Stimulated activated CD8-positive, alpha-beta memory T cell treated with anti-CD3 and anti-CD28 coated beads, Interleukin-4, amount 100 ng/mL, for 1 hour (primary cell): ENCODE data around the gene SLAMF9.

Source experiments
- DNase-seq, 2 donors: peaks; one replicate each; pipeline ENCODE4 v3.0.0-alpha.2; 2020; ENCODE audit warnings: low read depth in 2 of 2, low spot score in 1 of 2

Gene SLAMF9

GRCh38 chr1:159946242-159947187, 7.5 kb downstream of the SLAMF9 start:
- no peak for DNase-seq

GRCh38 chr1:159945483-159946241, 8.4 kb downstream of the SLAMF9 start, which contains the start of gene IGSF9:
IGSF9 (minus strand) TSS chr1:159945613; CDS start chr1:159943454, 2,159 bp downstream.
- DNase-seq, result peak; percentile 57 to 68

GRCh38 chr1:159944623-159945455, 9.2 kb downstream of the SLAMF9 start:
- no peak for DNase-seq

GRCh38 chr1:159943908-159944622, 10.0 kb downstream of the SLAMF9 start:
- no peak for DNase-seq

GRCh38 chr1:159943278-159943640, 10.8 kb downstream of the SLAMF9 start:
- no peak for DNase-seq

- no peak for DNase-seq
Measured at GRCh38 chr1:159942632-159943277, 11.3 kb downstream of the SLAMF9 start.

GRCh38 chr1:159941591-159942560, 12.2 kb downstream of the SLAMF9 start:
- no peak for DNase-seq

GRCh38 chr1:159941141-159941540, 12.9 kb downstream of the SLAMF9 start:
- DNase-seq, result no peak

- DNase-seq, result no peak
Measured at GRCh38 chr1:159940006-159940620, 13.9 kb downstream of the SLAMF9 start.

- DNase-seq, result no peak
Measured at GRCh38 chr1:159939678-159940002, 14.4 kb downstream of the SLAMF9 start.

- DNase-seq, result no peak
Measured at GRCh38 chr1:159938905-159939677, 14.9 kb downstream of the SLAMF9 start.

- DNase-seq, result no peak
Measured at GRCh38 chr1:159938211-159938852, 15.7 kb downstream of the SLAMF9 start.

GRCh38 chr1:159937054-159937750, 16.8 kb downstream of the SLAMF9 start:
- no peak for DNase-seq

- peak; percentile 73 to 79 for DNase-seq
Measured at GRCh38 chr1:159936273-159936904, 17.6 kb downstream of the SLAMF9 start.

- no peak for DNase-seq
Measured at GRCh38 chr1:159935719-159936272, 18.2 kb downstream of the SLAMF9 start.

GRCh38 chr1:159935305-159935704, 18.7 kb downstream of the SLAMF9 start:
- no peak for DNase-seq
